ENCODE measurements around the gene CEP97.
A peak's percentile ranks its signal among the peaks of the same experiment; 100 is the strongest.
"Not testable (repeated sequence)": the region's sequence is repeated elsewhere in the genome, so short reads cannot be mapped to it uniquely, and the experiment has no call there.

CEP97 gene

DNA sequence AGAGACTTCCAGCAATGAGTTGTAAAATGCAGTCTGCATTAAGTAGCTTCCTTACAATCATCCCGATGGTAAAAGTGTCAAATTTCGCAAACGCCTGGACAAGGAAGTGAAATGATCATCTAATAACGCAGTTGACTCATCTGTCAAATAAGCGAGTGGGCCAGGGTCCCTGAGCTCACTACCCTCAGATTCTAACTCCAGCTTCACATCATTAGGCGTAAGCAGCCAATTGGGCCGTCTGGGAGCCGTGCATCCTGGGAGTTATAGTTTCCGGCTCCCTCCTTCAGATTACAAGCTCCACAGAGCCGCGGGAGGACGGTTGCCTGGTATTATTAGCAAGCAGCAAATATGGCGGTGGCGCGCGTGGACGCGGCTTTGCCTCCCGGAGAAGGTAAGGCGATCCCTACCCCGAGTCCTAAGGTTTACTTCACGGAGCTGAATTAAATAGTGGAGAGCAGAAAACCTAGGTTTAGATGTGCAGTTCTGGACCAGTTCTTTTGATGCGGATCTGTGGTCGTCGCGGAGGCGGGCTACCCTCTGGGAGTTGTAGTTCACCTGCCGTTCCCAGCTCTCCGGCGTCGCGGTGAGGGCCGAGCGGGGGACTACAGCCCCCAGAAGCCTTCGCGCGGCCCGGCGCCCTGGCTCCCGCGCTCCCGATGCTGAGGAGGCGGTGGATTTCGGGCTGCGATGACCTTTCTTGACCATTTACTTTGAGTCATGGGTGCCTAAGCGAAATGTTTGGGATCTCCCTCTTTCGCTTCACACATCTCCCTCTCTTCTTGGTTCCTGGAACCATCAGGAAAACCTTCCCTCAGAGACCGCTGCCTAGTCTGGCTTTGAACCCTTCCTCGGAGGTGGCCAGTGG, at the start of gene CEP97:
CEP97 (plus strand) TSS at position 286 of the 865 bp plus-strand sequence; CDS start at position 349, 63 bp downstream.
- TF ChIP-seq, protein P1, sequence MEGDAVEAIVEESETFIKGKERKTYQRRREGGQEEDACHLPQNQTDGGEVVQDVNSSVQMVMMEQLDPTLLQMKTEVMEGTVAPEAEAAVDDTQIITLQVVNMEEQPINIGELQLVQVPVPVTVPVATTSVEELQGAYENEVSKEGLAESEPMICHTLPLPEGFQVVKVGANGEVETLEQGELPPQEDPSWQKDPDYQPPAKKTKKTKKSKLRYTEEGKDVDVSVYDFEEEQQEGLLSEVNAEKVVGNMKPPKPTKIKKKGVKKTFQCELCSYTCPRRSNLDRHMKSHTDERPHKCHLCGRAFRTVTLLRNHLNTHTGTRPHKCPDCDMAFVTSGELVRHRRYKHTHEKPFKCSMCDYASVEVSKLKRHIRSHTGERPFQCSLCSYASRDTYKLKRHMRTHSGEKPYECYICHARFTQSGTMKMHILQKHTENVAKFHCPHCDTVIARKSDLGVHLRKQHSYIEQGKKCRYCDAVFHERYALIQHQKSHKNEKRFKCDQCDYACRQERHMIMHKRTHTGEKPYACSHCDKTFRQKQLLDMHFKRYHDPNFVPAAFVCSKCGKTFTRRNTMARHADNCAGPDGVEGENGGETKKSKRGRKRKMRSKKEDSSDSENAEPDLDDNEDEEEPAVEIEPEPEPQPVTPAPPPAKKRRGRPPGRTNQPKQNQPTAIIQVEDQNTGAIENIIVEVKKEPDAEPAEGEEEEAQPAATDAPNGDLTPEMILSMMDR (IDR thresholded peaks at IDR 0.05; ENCODE audit: borderline replicate concordance, control extremely low read depth, extremely low read depth, insufficient read depth, missing control alignments), result no peak
- in situ Hi-C loops (cut with MboI; ENCODE audit: low sequenced_read_pairs, unreplicated experiment), result no loop called here
- peak; percentile 87 for DNase-seq (ENCODE audit: low spot score)

GRCh38 chr3:101675709-101676215, 48.7 kb upstream of the CEP97 start:
- in situ Hi-C loops (cut with MboI; ENCODE audit: low sequenced_read_pairs, unreplicated experiment), result no loop called here
- TF ChIP-seq, protein P1 (IDR thresholded peaks at IDR 0.05; ENCODE audit: borderline replicate concordance, control extremely low read depth, extremely low read depth, insufficient read depth, missing control alignments), result no peak
- DNase-seq (ENCODE audit: low spot score), result no peak

DNA sequence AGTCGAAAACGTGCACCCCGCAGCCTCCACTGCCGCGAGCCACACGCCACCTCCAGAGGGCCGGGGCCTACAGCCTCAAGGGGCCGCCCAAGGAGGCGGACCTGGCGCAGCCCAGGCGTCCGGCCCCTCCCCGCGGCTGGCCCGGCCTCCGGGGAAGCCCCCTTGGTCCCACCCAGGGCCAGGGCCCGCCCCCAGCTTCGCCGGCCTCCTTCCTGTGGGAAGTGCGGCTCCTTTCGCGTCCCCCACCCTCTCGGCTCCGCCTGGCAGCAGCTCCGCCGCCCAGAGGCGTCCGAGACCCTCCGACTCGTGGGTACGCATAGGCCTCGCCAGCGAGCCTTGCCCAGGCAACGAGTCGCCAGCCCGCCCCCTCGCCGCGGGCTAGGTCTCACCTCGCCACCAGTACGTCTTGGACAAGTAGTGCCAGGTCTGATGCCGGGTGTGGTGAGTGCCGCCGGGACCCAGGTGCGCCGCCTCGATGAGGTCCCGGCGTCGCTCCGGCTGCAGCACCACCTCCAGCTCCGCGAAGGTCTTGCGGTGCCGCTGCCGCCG, 48.1 kb upstream of the CEP97 start:
- TF ChIP-seq, protein P1 (IDR thresholded peaks at IDR 0.05; ENCODE audit: borderline replicate concordance, control extremely low read depth, extremely low read depth, insufficient read depth, missing control alignments), result no peak
- in situ Hi-C loops (cut with MboI; ENCODE audit: low sequenced_read_pairs, unreplicated experiment), result no loop called here
- peak; percentile 97 for DNase-seq (ENCODE audit: low spot score)

DNA sequence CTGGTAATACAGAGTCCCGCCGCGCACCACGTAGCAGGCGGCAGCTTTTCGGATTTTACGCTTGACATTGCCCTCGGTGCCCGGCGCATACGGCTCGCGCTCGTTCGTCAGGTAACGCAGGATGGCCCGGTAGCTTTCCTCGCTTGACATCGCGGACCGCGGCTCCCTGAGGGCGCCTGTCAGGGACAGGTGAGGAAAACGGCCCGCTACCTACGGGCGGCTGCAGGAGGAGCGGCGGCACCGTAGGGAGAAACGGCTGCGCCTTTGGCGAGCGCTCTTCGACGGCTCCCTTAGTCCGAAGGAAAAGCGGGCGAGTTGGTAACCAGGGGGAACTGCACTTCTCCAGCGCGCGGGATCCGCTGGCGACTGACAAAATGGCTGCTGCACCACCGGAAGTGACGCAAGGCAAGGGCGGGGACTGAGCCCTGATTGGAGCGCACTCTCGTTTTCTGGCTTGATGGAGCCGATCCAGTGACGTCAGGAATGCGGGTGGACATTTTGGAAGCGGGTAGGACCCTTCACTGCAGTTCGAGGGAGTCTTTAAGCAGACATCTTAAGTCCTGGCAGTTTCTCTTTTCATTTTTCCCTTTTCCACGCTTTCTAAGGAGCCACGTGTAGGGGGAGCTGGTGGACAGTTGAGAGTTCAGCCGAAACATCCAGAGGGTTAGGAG, 47.5 kb upstream of the CEP97 start, which contains the start of gene ZBTB11:
ZBTB11 (minus strand) TSS at position 368 of the 671 bp plus-strand sequence; CDS start at position 150, 218 bp downstream.
- DNase-seq (ENCODE audit: low spot score), result peak; percentile 96

DNA sequence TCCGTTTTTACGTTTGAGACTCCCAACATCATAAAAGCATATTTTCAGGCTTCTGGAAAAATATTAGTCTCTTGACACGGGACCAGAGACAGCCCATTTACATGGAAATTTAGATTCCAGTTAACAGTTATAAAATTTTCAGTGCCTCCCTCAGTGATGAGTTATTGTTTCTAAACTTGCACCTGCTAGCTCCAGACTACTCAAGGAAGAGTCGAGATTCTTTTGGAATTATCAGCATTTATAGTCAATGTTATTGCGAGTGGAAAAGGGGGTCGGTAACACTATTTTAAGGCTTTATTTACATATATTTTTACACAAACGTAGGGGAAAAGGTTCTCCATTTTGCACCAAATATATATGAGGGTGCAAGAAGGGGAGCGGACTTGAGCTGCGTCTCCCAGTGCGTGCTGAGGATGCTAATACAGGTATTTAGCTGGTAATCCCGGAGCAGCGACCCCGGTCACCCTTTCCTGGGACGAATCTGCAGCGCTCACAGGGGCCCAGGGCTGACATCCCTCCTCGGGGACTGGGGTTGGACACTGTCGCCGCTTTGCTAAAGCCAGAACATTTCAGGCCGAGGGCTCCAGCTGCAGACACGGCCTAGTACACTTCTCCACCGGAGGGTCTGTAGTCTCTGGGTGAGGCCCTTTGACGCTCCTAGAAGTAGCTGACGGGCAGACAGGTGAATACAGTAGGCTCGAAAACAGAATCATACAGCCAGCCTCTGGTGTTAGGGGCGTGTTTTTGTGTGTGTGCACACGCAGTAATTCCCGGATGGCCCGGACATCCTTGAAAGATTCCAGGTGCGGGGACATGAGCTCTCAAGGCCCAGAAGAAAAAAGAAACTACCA, 46.8 kb upstream of the CEP97 start:
- TF ChIP-seq, protein P1 (IDR thresholded peaks at IDR 0.05; ENCODE audit: borderline replicate concordance, control extremely low read depth, extremely low read depth, insufficient read depth, missing control alignments), result no peak
- no peak for DNase-seq (ENCODE audit: low spot score)
- in situ Hi-C loops (cut with MboI; ENCODE audit: low sequenced_read_pairs, unreplicated experiment), result no loop called here

More for the DNA sequence above, 47.5 kb upstream of the CEP97 start, which contains the start of gene ZBTB11:
- in situ Hi-C loops (cut with MboI; ENCODE audit: low sequenced_read_pairs, unreplicated experiment), result no loop called here
- TF ChIP-seq, protein P1 (IDR thresholded peaks at IDR 0.05; ENCODE audit: borderline replicate concordance, control extremely low read depth, extremely low read depth, insufficient read depth, missing control alignments), result no peak

DNA sequence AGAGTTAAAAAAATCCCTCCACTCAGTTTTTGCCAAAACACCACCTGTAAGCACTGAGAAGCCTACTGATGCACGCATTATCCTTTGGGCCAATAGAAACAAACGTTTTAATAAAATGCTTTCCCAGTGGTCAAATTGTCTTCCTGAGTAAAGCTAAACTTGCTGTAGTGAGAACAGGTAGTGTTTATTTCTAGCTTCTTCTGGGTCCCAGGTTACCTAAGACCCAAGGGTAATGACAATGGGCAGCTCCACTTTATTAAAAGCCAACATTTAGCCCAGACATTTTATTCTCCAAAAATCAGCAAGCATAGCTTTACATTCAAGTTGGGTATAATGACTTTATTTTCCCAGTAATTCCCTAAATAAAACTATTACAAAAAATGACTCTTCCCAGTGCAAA, 45.6 kb upstream of the CEP97 start:
- DNase-seq (ENCODE audit: low spot score); in situ Hi-C loops (cut with MboI; ENCODE audit: low sequenced_read_pairs, unreplicated experiment): not testable (repeated sequence)

All from GM13976 (cell line).